ENCODE measurements around the gene MAP4K4.

Gene MAP4K4

GRCh38 chr2:101855776-101856175 lies 158.3 kb downstream of the MAP4K4 start:
- TF ChIP-seq CTCF (conservative IDR thresholded peaks at IDR 0.05; ENCODE audit: low read length) (no peak), EZH2phosphoT487 (IDR thresholded peaks at IDR 0.05; ENCODE audit: borderline replicate concordance) (no peak)
- Histone ChIP-seq H3K27me3 (ENCODE audit: insufficient read depth, low read length, poor library complexity, severe bottlenecking) (no peaks in the 10 kb centered on the region), H3K4me1 (ENCODE audit: insufficient read depth, low read length, poor library complexity, severe bottlenecking) (peaks cover under 1% of the 10 kb centered on the region), H3K9me3 (ENCODE audit: insufficient read depth, low read depth, low read length) (no peaks in the 10 kb centered on the region), H3K79me2 (ENCODE audit: insufficient read depth, low read length) (no peaks in the 10 kb centered on the region), H3K4me3 (ENCODE audit: low read length, poor library complexity, severe bottlenecking) (no peak overlapping the region), H4K20me1 (ENCODE audit: insufficient read depth, low read length, poor library complexity, severe bottlenecking) (no peaks in the 10 kb centered on the region), H3K4me2 (ENCODE audit: low read depth, low read length, poor library complexity, severe bottlenecking) (no peak overlapping the region), H3K36me3 (ENCODE audit: insufficient read depth, low read length) (peaks cover 80% of the 10 kb centered on the region), H3K9me2 (replicated peaks; ENCODE audit: low read depth, low read length) (no peaks in the 10 kb centered on the region), H2AFZ (ENCODE audit: low read length) (no peak overlapping the region), H3K9ac (ENCODE audit: low read depth, low read length, poor library complexity, severe bottlenecking) (no peak overlapping the region), H3F3A (ENCODE audit: low read depth) (no peaks in the 10 kb centered on the region)

- Histone ChIP-seq H3K4me3 (ENCODE audit: low read length, poor library complexity, severe bottlenecking) (no peak overlapping the region), H3K36me3 (ENCODE audit: insufficient read depth, low read length) (peaks cover 91% of the 10 kb centered on the region)
- TF ChIP-seq EZH2phosphoT487 (IDR thresholded peaks at IDR 0.05; ENCODE audit: borderline replicate concordance), result no peak
- TF ChIP-seq CTCF (conservative IDR thresholded peaks at IDR 0.05; ENCODE audit: low read length), result no peak
Observed at GRCh38 chr2:101858246-101858645, 160.7 kb downstream of the MAP4K4 start.

GRCh38 chr2:101858910-101859309 lies 161.4 kb downstream of the MAP4K4 start:
- Histone ChIP-seq H3K4me1 (ENCODE audit: insufficient read depth, low read length, poor library complexity, severe bottlenecking) (peaks cover 4% of the 10 kb centered on the region), H3K36me3 (ENCODE audit: insufficient read depth, low read length) (peaks cover 90% of the 10 kb centered on the region), H3K9ac (ENCODE audit: low read depth, low read length, poor library complexity, severe bottlenecking) (no peak overlapping the region), H3F3A (ENCODE audit: low read depth) (no peaks in the 10 kb centered on the region), H3K79me2 (ENCODE audit: insufficient read depth, low read length) (no peaks in the 10 kb centered on the region), H2AFZ (ENCODE audit: low read length) (no peak overlapping the region), H3K4me3 (ENCODE audit: low read length, poor library complexity, severe bottlenecking) (no peak overlapping the region), H3K9me2 (replicated peaks; ENCODE audit: low read depth, low read length) (no peaks in the 10 kb centered on the region), H3K9me3 (ENCODE audit: insufficient read depth, low read depth, low read length) (no peaks in the 10 kb centered on the region), H3K27me3 (ENCODE audit: insufficient read depth, low read length, poor library complexity, severe bottlenecking) (no peaks in the 10 kb centered on the region), H3K4me2 (ENCODE audit: low read depth, low read length, poor library complexity, severe bottlenecking) (no peak overlapping the region), H4K20me1 (ENCODE audit: insufficient read depth, low read length, poor library complexity, severe bottlenecking) (no peaks in the 10 kb centered on the region)
- TF ChIP-seq CTCF (conservative IDR thresholded peaks at IDR 0.05; ENCODE audit: low read length), result no peak
- TF ChIP-seq EZH2phosphoT487 (IDR thresholded peaks at IDR 0.05; ENCODE audit: borderline replicate concordance), result no peak

More at GRCh38 chr2:101858246-101858645, 160.7 kb downstream of the MAP4K4 start:
- Histone ChIP-seq H3F3A (ENCODE audit: low read depth) (no peaks in the 10 kb centered on the region), H3K79me2 (ENCODE audit: insufficient read depth, low read length) (no peaks in the 10 kb centered on the region), H3K4me2 (ENCODE audit: low read depth, low read length, poor library complexity, severe bottlenecking) (no peak overlapping the region), H3K27me3 (ENCODE audit: insufficient read depth, low read length, poor library complexity, severe bottlenecking) (no peaks in the 10 kb centered on the region), H3K4me1 (ENCODE audit: insufficient read depth, low read length, poor library complexity, severe bottlenecking) (peaks cover 4% of the 10 kb centered on the region), H2AFZ (ENCODE audit: low read length) (no peak overlapping the region), H3K9me2 (replicated peaks; ENCODE audit: low read depth, low read length) (no peaks in the 10 kb centered on the region), H4K20me1 (ENCODE audit: insufficient read depth, low read length, poor library complexity, severe bottlenecking) (no peaks in the 10 kb centered on the region), H3K9me3 (ENCODE audit: insufficient read depth, low read depth, low read length) (no peaks in the 10 kb centered on the region), H3K9ac (ENCODE audit: low read depth, low read length, poor library complexity, severe bottlenecking) (no peak overlapping the region)
